HFF-Myc (cell line): Measurements from ENCODE around the gene PPEF1.
"Not testable (repeated sequence)": the region's sequence is repeated elsewhere in the genome, so short reads cannot be mapped to it uniquely, and the experiment has no call there.

ENCODE experiments used
- DNase-seq: peaks from one replicate; pipeline ENCODE4 v3.0.0-alpha.2; 2011; ENCODE audit warnings: low read depth; ENCODE audit errors: extremely low read depth
- H3K4me3 ChIP-seq: replicated peaks from 2 replicates; pipeline ENCODE4 v1.5.1; 2011; ENCODE audit warnings: low read depth, mild to moderate bottlenecking, control low read depth, low read length
- TF ChIP-seq, protein P1 (sequence below): IDR thresholded peaks from 2 replicates; pipeline ENCODE4 v1.5.1; 2012; ENCODE audit warnings: mild to moderate bottlenecking, low read depth, low read length, control low read depth; ENCODE audit errors: missing control alignments

PPEF1 gene

DNA sequence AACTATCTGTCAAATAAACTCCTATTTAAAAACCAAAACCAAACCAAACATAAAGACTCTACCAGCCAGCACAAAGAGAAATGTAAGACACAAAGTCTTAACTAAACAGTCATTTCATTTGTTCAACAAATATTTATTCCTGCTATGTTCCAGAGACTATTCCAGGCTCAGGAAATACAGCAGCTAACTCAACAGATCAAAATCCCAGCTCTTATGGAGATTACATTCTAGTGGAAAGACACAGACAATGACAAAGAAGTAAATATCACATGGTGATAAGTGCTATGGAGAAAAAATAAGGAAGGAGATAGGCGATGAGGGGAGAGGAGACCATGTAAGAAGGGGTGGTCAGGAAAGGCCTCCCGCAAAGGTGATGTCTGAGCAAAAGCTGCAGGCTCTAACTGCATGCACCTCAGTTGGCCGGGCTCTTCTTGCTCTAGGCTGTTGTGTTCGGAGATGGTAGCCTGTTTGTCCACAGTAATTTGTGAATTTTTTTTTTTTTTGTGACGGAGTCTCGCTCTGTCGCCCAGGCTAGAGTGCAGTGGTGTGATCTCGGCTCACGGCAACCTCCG is 15.1 kb downstream of the PPEF1 start:
- TF ChIP-seq, protein P1, sequence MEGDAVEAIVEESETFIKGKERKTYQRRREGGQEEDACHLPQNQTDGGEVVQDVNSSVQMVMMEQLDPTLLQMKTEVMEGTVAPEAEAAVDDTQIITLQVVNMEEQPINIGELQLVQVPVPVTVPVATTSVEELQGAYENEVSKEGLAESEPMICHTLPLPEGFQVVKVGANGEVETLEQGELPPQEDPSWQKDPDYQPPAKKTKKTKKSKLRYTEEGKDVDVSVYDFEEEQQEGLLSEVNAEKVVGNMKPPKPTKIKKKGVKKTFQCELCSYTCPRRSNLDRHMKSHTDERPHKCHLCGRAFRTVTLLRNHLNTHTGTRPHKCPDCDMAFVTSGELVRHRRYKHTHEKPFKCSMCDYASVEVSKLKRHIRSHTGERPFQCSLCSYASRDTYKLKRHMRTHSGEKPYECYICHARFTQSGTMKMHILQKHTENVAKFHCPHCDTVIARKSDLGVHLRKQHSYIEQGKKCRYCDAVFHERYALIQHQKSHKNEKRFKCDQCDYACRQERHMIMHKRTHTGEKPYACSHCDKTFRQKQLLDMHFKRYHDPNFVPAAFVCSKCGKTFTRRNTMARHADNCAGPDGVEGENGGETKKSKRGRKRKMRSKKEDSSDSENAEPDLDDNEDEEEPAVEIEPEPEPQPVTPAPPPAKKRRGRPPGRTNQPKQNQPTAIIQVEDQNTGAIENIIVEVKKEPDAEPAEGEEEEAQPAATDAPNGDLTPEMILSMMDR, result no peak

DNA sequence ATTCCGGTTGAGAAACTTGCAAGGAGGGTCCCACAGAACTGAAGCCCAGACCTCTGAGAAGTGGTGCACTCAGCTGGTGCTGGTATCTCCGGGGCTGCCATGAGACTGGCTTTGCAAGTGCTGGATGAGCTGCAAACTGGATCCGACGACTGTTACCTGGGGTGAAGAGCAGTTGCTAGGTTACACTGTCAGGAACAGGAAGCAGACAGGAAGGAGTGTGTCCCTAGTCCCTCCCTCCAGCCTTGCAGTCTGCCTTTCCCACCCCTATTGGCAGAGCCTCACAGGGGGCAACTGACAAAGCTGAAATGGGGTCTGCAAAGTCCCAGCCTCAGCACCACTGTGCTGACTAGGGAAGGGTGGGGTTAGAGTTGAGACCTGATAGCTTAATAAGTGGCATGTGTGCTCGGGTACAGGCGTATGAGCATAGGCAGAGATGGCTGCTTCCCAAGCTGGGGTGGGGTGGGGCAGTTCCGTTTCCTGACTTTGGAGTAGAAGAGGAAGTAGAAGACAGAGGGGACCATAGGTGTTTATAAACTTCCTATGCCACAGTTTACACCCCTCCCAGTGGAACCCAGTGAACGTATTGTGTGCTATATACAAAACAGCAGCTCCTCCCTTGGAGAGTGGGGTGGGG is 18.0 kb downstream of the PPEF1 start:
- H3K4me3 ChIP-seq, result no peak overlapping the region
- TF ChIP-seq, protein P1, result no peak
- DNase-seq, result no peak

More for the DNA sequence above, 15.1 kb downstream of the PPEF1 start:
- no peak overlapping the region for H3K4me3 ChIP-seq
- no peak for DNase-seq

DNA sequence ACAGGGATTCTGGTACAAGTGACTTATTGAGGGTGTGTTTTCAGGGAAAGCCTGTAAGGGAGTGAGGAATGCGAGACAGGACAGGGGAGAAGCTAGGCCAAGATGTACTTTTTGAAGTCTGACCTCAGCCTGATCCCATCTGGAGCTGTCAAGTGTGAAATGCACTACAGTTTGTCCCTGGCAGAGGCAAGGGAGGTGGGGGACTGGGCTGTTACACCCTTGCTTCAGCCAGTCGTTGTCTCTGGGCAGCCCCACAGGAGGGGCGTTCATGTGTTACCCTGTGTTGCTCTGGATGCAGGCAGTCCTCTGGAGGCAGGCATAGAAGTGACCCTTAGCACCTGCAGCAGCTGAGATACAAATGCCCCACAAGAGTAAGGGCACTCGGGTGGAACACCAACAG is 25.8 kb downstream of the PPEF1 start:
- no peak for DNase-seq
- no peak overlapping the region for H3K4me3 ChIP-seq
- TF ChIP-seq, protein P1, result no peak

DNA sequence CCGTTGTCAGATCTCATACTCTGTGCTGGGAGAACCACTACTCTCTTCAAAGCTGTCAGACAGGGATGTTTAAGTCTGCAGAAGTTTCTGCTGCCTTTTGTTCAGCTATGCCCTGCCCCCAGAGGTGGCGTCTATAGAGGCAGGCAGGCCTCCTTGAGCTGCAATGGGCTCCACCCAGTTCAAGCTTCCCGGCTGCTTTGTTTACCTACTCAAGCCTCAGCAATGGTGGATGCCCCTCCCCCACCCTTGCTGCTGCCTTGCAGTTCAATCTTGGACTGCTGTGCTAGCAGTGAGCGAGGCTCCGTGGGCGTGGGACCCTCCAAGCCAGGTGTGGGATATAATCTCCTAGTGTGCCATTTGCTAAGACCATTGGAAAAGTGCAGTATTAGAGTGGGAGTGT is 32.2 kb downstream of the PPEF1 start:
- H3K4me3 ChIP-seq, result not testable (repeated sequence)

DNA sequence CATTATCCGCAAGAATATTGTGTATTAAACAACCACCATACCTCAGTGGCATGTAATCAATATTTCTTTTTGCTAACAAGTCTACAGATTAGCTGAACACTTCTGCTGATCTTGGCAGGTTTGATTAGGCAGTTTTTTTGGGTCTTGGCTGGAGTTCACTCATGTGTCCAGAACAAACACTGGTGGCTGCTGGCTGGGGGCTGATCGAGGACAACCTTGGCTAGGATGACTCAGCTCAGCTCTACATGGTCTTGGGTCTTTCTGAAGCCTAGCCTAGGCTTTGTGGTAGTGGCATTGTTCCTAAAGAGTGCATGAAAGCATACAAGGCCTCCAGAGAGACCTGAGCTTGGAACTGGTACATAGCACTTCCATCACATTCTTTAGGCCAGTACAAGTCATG is 41.1 kb downstream of the PPEF1 start:
- TF ChIP-seq, protein P1, result no peak
- no peak overlapping the region for H3K4me3 ChIP-seq
- no peak for DNase-seq

More for the DNA sequence above, 32.2 kb downstream of the PPEF1 start:
- not testable (repeated sequence) for DNase-seq

DNA sequence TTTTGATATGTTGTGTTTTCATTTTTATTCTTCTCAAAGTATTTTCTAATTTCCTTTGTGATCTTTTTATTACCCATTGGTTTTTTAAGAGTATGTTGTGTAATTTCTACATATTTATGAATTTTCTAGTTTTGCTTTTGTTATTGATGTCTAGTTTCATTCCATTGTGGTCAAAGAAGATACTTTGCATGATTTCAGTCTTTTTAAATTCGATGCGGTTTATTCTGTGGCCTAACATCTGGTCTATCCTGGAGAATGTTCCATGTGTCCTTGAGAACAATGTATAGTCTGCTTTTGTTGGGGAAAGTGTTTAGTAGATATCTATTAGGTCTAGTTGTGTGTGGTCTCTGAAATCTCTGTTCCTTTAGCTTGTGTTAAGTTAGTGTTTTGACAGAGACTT is 46.2 kb downstream of the PPEF1 start:
- TF ChIP-seq, protein P1, result no peak
- no peak for DNase-seq
- no peak overlapping the region for H3K4me3 ChIP-seq

DNA sequence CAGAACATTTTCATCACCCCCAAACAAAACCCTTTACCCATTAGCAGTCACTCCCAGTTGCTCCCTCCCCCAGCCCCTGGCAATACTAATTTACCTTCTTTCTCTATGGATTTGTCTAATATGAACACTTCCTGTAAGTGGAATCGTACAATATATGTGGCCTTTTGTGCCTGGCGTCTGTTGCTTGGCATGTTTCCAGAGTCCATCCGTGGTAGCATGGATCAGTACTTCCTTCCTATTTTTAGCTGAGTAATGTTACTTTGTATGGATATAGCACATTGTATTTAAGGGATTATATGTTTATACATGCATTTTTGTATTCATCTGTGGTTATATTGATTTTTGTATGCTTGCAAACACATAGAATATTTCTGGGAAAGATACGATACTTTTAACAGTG is 48.2 kb downstream of the PPEF1 start:
- no peak for DNase-seq
- TF ChIP-seq, protein P1, result no peak
- no peak overlapping the region for H3K4me3 ChIP-seq
